IMR-90 (cell line): ENCODE measurements around the gene SVEP1. TPM values are rescaled to one million over a fixed set of nuclear protein-coding genes. Genes with fewer than 3 reads are reported as not detected.

Source experiments
- ATAC-seq: fragments of 200-7000 bp; cut with Tn5 transposase; 2 replicates; pipeline ENCODE4 v1.9.1; 2020; ENCODE audit warnings: low read depth, mild to moderate bottlenecking, moderate library complexity
- BruUV-seq: library from RNA; stranded (reverse); fragments of 400-500 nt; replicated peaks from 2 replicates; lab custom pipeline; 2021; lab: Mats Ljungman, UMichigan
- CTCF ChIA-PET: fragments of 300-600 bp; formaldehyde crosslinking; extraction: SDS; loops from one replicate; lab custom pipeline; 2021; ENCODE audit warnings: antibody characterized with exemption; lab: Yijun Ruan, JAX
- POLR2A ChIA-PET: fragments of 300-600 bp; sonication (Branson Sonifier 250); formaldehyde crosslinking; loops from one replicate; lab custom pipeline; 2022; ENCODE audit warnings: antibody characterized with exemption; ENCODE audit not compliant: unreplicated experiment; lab: Charles Lee
- DNase-seq: peaks from one replicate; pipeline ENCODE4 v3.0.0; 2013
- H2AFZ ChIP-seq: replicated peaks from 2 replicates; pipeline ENCODE3; 2013; ENCODE audit warnings: low read length, mild to moderate bottlenecking; ENCODE audit not compliant: poor library complexity
- H2AK5ac ChIP-seq: 2 replicates; pipeline ENCODE4 v1.6.1; 2013; ENCODE audit warnings: low read depth, low read length, inconsistent platforms
- H2AK9ac ChIP-seq: replicated peaks from 2 replicates; pipeline ENCODE3; 2013; ENCODE audit warnings: mild to moderate bottlenecking, low read depth, low read length, moderate library complexity; ENCODE audit not compliant: poor library complexity
- H2BK120ac ChIP-seq: 2 replicates; pipeline ENCODE4 v1.6.1; 2013; ENCODE audit warnings: low read depth, low read length, inconsistent platforms
- H2BK15ac ChIP-seq: 3 replicates; pipeline ENCODE4 v1.6.1; 2013; ENCODE audit warnings: low read depth, low read length, inconsistent platforms
- H2BK20ac ChIP-seq: 2 replicates; pipeline ENCODE4 v1.6.1; 2013; ENCODE audit warnings: low read depth, mild to moderate bottlenecking, inconsistent platforms, low read length, moderate library complexity
- H2BK5ac ChIP-seq: 2 replicates; pipeline ENCODE4 v1.6.1; 2013; ENCODE audit warnings: mild to moderate bottlenecking, low read depth, low read length, inconsistent platforms; ENCODE audit not compliant: poor library complexity, severe bottlenecking
- H3K14ac ChIP-seq: replicated peaks from 2 replicates; pipeline ENCODE4 v1.6.1; 2013; ENCODE audit warnings: low read depth, low read length, inconsistent platforms
- H3K18ac ChIP-seq: 2 replicates; pipeline ENCODE4 v1.6.1; 2013; ENCODE audit warnings: low read depth, low read length, control low read depth
- H3K23ac ChIP-seq: 2 replicates; pipeline ENCODE4 v1.6.1; 2013; ENCODE audit warnings: low read depth, low read length, inconsistent platforms
- H3K27ac ChIP-seq: 2 replicates; pipeline ENCODE4 v1.5.1; 2013; ENCODE audit warnings: mild to moderate bottlenecking, control low read depth, low read length; ENCODE audit not compliant: insufficient read depth
- H3K27me3 ChIP-seq: 2 replicates; pipeline ENCODE4 v1.6.1; 2013; ENCODE audit warnings: low read length; ENCODE audit not compliant: control insufficient read depth, insufficient read depth
- H3K36me3 ChIP-seq: 2 replicates; pipeline ENCODE4 v1.6.1; 2013; ENCODE audit warnings: low read length, mixed read lengths; ENCODE audit not compliant: control insufficient read depth, insufficient read depth
- H3K4ac ChIP-seq: 2 replicates; pipeline ENCODE4 v1.6.1; 2013; ENCODE audit warnings: low read depth, low read length, inconsistent platforms
- H3K4me1 ChIP-seq: 2 replicates; pipeline ENCODE4 v1.6.1; 2013; ENCODE audit warnings: low read length, mixed read lengths; ENCODE audit not compliant: control insufficient read depth, insufficient read depth
- H3K4me2 ChIP-seq: 2 replicates; pipeline ENCODE4 v1.6.1; 2013; ENCODE audit warnings: low read depth, mild to moderate bottlenecking, control low read depth, low read length, moderate library complexity
- H3K4me3 ChIP-seq: 2 replicates; pipeline ENCODE4 v1.5.1; 2013; ENCODE audit warnings: low read depth, mild to moderate bottlenecking, control low read depth, low read length, moderate library complexity; ENCODE audit not compliant: insufficient read depth
- H3K56ac ChIP-seq: 2 replicates; pipeline ENCODE4 v1.6.1; 2013; ENCODE audit warnings: low read length, inconsistent platforms; ENCODE audit not compliant: insufficient read depth; ENCODE audit errors: extremely low read depth
- H3K79me1 ChIP-seq, 2 experiments: 2 replicates each; pipeline ENCODE4 v1.6.1; 2013; ENCODE audit warnings: low read length in 2 of 2, inconsistent platforms in 1 of 2, low read depth in 1 of 2
- H3K9ac ChIP-seq: 2 replicates; pipeline ENCODE4 v1.6.1; 2013; ENCODE audit warnings: low read depth, low read length, control low read depth
- H3K9me1 ChIP-seq: 2 replicates; pipeline ENCODE4 v1.6.1; 2013; ENCODE audit warnings: low read length, inconsistent platforms; ENCODE audit not compliant: insufficient read depth
- H3K9me3 ChIP-seq: 2 replicates; pipeline ENCODE4 v1.6.1; 2013; ENCODE audit warnings: low read length; ENCODE audit not compliant: control insufficient read depth, insufficient read depth
- H4K20me1 ChIP-seq: 2 replicates; pipeline ENCODE4 v1.6.1; 2013; ENCODE audit warnings: low read length, inconsistent platforms; ENCODE audit not compliant: insufficient read depth
- H4K5ac ChIP-seq: 2 replicates; pipeline ENCODE4 v1.6.1; 2013; ENCODE audit warnings: mild to moderate bottlenecking, low read depth, low read length, control low read depth
- H4K8ac ChIP-seq, 2 experiments: 2 replicates each; pipeline ENCODE4 v1.6.1; 2013; ENCODE audit warnings: low read depth in 2 of 2, low read length in 2 of 2, control low read depth in 1 of 2, inconsistent platforms in 1 of 2
- H4K91ac ChIP-seq: 2 replicates; pipeline ENCODE4 v1.6.1; 2013; ENCODE audit warnings: low read depth, low read length, inconsistent platforms; ENCODE audit not compliant: insufficient read depth
- ELK1 ChIP-seq: fragments of 150-350 bp; IDR thresholded peaks from 2 replicates; pipeline ENCODE4 v1.6.1; 2016; ENCODE audit warnings: low read depth, mild to moderate bottlenecking, low read length, moderate library complexity, borderline replicate concordance
- FOS ChIP-seq: fragments of 150-350 bp; IDR thresholded peaks from 2 replicates; pipeline ENCODE4 v1.6.1; 2016; ENCODE audit warnings: low read depth, low read length
- MAFK ChIP-seq: IDR thresholded peaks from 2 replicates; pipeline ENCODE4 v1.6.1; 2012; ENCODE audit warnings: low read depth, low read length, improper control_type of control experiment
- NFE2L2 ChIP-seq: fragments of 150-350 bp; IDR thresholded peaks from 2 replicates; pipeline ENCODE4 v1.6.1; 2016; ENCODE audit warnings: low read depth, mild to moderate bottlenecking, low read length
- POLR2A ChIP-seq: IDR thresholded peaks from 2 replicates; pipeline ENCODE4 v1.6.1; 2012; ENCODE audit warnings: mild to moderate bottlenecking, low read depth, low read length
- RCOR1 ChIP-seq: IDR thresholded peaks from 2 replicates; pipeline ENCODE4 v1.6.1; 2012; ENCODE audit warnings: mild to moderate bottlenecking, low read length, improper control_type of control experiment; ENCODE audit not compliant: insufficient replicate concordance
- RFX5 ChIP-seq: IDR thresholded peaks from 2 replicates; pipeline ENCODE4 v1.8.0; 2012; ENCODE audit warnings: low read depth, mild to moderate bottlenecking, low read length, moderate library complexity
- WGBS, 2 experiments: methylation state at CpG; one replicate each; pipeline versions ENCODE4 v1.1.5 to v1.1.7; 2013; ENCODE audit warnings: missing lambda C conversion rate in 2 of 2; ENCODE audit not compliant: insufficient read length in 1 of 2; ENCODE audit errors: extremely low coverage in 2 of 2; 5-methylcytosine and 5-hydroxymethylcytosine counted together
- dilution Hi-C: fragments of 300-500 bp; cut with HindIII; formaldehyde crosslinking; loops from one replicate; pipeline ENCODE4 v1.14.3; 2018; ENCODE audit warnings: low sequenced_read_pairs; ENCODE audit not compliant: unreplicated experiment
- in situ Hi-C: fragments of 300-500 bp; cut with MboI; formaldehyde crosslinking; loops from 3 replicates; pipeline ENCODE4 v1.14.3; 2019; ENCODE audit warnings: low sequenced_read_pairs, inconsistent platforms, mixed read lengths
- intact Hi-C: fragments of 100-400 bp; cut with micrococcal nuclease; formaldehyde crosslinking; loops from 2 replicates; pipeline ENCODE4 v1.10.0; 2022
- polyA plus RNA-seq, 3 experiments: library from polyadenylated mRNA; depleted of rRNA; stranded (reverse); fragments of >200 nt; gene quantifications; 2 replicates each; pipeline ENCODE4 v1.2.3, GENCODE V29; 2012; ENCODE audit warnings: low replicate concordance in 1 of 3
- total RNA-seq: library from RNA; depleted of rRNA; stranded (reverse); fragments of >200 nt; gene quantifications from 2 replicates; pipeline ENCODE4 v1.2.3, GENCODE V29; 2012

SVEP1 gene
- total and polyA plus RNA-seq, 2 of the 4 experiments (the other 2 are of a cell fraction), result 4.8 to 16.7 TPM

- no peak overlapping the region for H2BK5ac ChIP-seq
- in situ Hi-C loops, result loop anchor here (5.0 kb wide), 1 partner anchor 48 kb away; no protein-coding TSS in a partner anchor
Observed at GRCh38 chr9:110334183-110334582, 245.4 kb downstream of the SVEP1 start.

More at GRCh38 chr9:110334183-110334582, 245.4 kb downstream of the SVEP1 start:
- no peak overlapping the region for H3K4me3 ChIP-seq
- no peak overlapping the region for H3K56ac ChIP-seq
- H3K14ac ChIP-seq, result no peak overlapping the region
- intact Hi-C loops (no loop called here), dilution Hi-C loops (no loop called here)
- H4K20me1 ChIP-seq, result no peaks in the 10 kb centered on the region
- no peak overlapping the region for H3K9ac ChIP-seq
- no peaks in the 10 kb centered on the region; the same call in 1 of the 2 replicates for H3K27me3 ChIP-seq
- H2AFZ ChIP-seq, result no peak overlapping the region
- no peak overlapping the region for H2AK9ac ChIP-seq
- H3K79me1 ChIP-seq, result no peaks in the 10 kb centered on the region
- H3K4me2 ChIP-seq, result no peak overlapping the region
- H3K4ac ChIP-seq, result no peak overlapping the region
- H2BK120ac ChIP-seq, result no peak overlapping the region
- 0 out of 2 replicates have a peak, but pooled peaks cover 3% of the 10 kb centered on the region for H3K9me1 ChIP-seq
- no peak overlapping the region for H4K8ac ChIP-seq
- no peak overlapping the region for H2BK15ac ChIP-seq
- no peak overlapping the region for H3K18ac ChIP-seq
- no peaks in the 10 kb centered on the region for H3K36me3 ChIP-seq
- TF ChIP-seq RCOR1 (no peak), ELK1 (no peak), NFE2L2 (no peak), FOS (no peak), MAFK (no peak), RFX5 (no peak), POLR2A (no peak)
- BruUV-seq, result no TSS peak
- H3K9me3 ChIP-seq, result peaks cover 3% of the 10 kb centered on the region; the same call in 1 of the 2 replicates
- no peak overlapping the region for H4K91ac ChIP-seq
- H2AK5ac ChIP-seq, result no peak overlapping the region
- H4K5ac ChIP-seq, result no peak overlapping the region
- ATAC-seq (no peak), DNase-seq (no peak)
- CTCF ChIA-PET, result interaction anchor here (0.5 kb wide), 1 partner anchor 1288 kb away, joined by 5 read pairs; no protein-coding TSS in a partner anchor
- H3K4me1 ChIP-seq, result no peaks in the 10 kb centered on the region; the same call in none of the 2 replicates
- no peak overlapping the region for H2BK20ac ChIP-seq
- POLR2A ChIA-PET, result no interaction called here
- H3K23ac ChIP-seq, result no peak overlapping the region
- no peak overlapping the region for H3K27ac ChIP-seq
- 90% methylated on average over 2 of the region's 4 CpGs; no CpG with 5 or more reads in 1 of the 2 experiments for WGBS, 2 experiments
